SK-N-SH treated with all-trans-retinoic acid at 6 μM for 48 hours (cell line): Measurements from ENCODE around the gene ST14.

Experiments used
- ATAC-seq: fragments of 200-7000 bp; cut with Tn5 transposase; 3 replicates; pipeline ENCODE4 v1.9.1; 2020; ENCODE audit warnings: mild to moderate bottlenecking, moderate library complexity
- ARNTL ChIP-seq: fragments of 450-650 bp; formaldehyde crosslinking; IDR thresholded peaks from 2 replicates; pipeline ENCODE4 v1.5.0; 2020; ENCODE audit warnings: low read depth, mild to moderate bottlenecking, moderate library complexity, borderline replicate concordance
- BACH2 ChIP-seq: fragments of 250-450 bp; sonication (Bioruptor Pico); IDR thresholded peaks from 2 replicates; pipeline ENCODE4 v1.9.0; 2021; ENCODE audit warnings: mild to moderate bottlenecking, borderline replicate concordance
- CSDC2 ChIP-seq: fragments of 250-450 bp; sonication (Bioruptor Pico); IDR thresholded peaks from 2 replicates; pipeline ENCODE4 v1.5.0; 2020; ENCODE audit warnings: mild to moderate bottlenecking, moderate library complexity
- ESRRG ChIP-seq: fragments of 250-450 bp; sonication (Bioruptor Pico); IDR thresholded peaks from 2 replicates; pipeline ENCODE4 v1.6.1; 2021; ENCODE audit warnings: mild to moderate bottlenecking
- GLIS3 ChIP-seq: fragments of 250-450 bp; sonication (Bioruptor Pico); IDR thresholded peaks from 2 replicates; pipeline ENCODE4 v1.5.0; 2020; ENCODE audit warnings: mild to moderate bottlenecking, moderate library complexity
- OSR1 ChIP-seq: fragments of 250-450 bp; sonication (Bioruptor Pico); IDR thresholded peaks from 2 replicates; pipeline ENCODE4 v1.8.0; 2022; ENCODE audit warnings: moderate library complexity, mild to moderate bottlenecking, inconsistent platforms
- PATZ1 ChIP-seq: fragments of 250-450 bp; sonication (Bioruptor Pico); IDR thresholded peaks from 2 replicates; pipeline ENCODE4 v1.8.0; 2020; ENCODE audit warnings: mild to moderate bottlenecking, moderate library complexity, borderline replicate concordance
- POU6F1 ChIP-seq: fragments of 250-450 bp; sonication (Bioruptor Pico); IDR thresholded peaks from 2 replicates; pipeline ENCODE4 v1.8.0; 2021; ENCODE audit warnings: low read depth, mild to moderate bottlenecking, moderate library complexity, borderline replicate concordance
- PPARA ChIP-seq: fragments of 250-450 bp; sonication (Bioruptor Pico); IDR thresholded peaks from 2 replicates; pipeline ENCODE4 v1.5.0; 2020; ENCODE audit warnings: mild to moderate bottlenecking, borderline replicate concordance
- RARB ChIP-seq: fragments of 250-450 bp; sonication (Bioruptor Pico); IDR thresholded peaks from 2 replicates; pipeline ENCODE4 v1.8.0; 2021; ENCODE audit warnings: mild to moderate bottlenecking, moderate library complexity
- SNAI2 ChIP-seq: fragments of 250-450 bp; sonication (Bioruptor Pico); IDR thresholded peaks from 2 replicates; pipeline ENCODE4 v1.5.0; 2020; ENCODE audit warnings: mild to moderate bottlenecking, moderate library complexity
- TCF4 ChIP-seq: fragments of 250-450 bp; sonication (Bioruptor Pico); IDR thresholded peaks from 2 replicates; pipeline ENCODE4 v1.8.0; 2021; ENCODE audit warnings: mild to moderate bottlenecking, moderate library complexity, borderline replicate concordance
- TOX ChIP-seq: fragments of 250-450 bp; sonication (Bioruptor Pico); IDR thresholded peaks from 2 replicates; pipeline ENCODE4 v1.8.0; 2021; ENCODE audit warnings: mild to moderate bottlenecking, moderate library complexity, borderline replicate concordance
- ZC3H10 ChIP-seq: fragments of 250-450 bp; sonication (Bioruptor Pico); IDR thresholded peaks from 2 replicates; pipeline ENCODE4 v1.5.1; 2021; ENCODE audit warnings: mild to moderate bottlenecking, moderate library complexity
- ZFP3 ChIP-seq: fragments of 250-450 bp; sonication (Bioruptor Pico); IDR thresholded peaks from 2 replicates; pipeline ENCODE4 v1.5.0; 2020; ENCODE audit warnings: mild to moderate bottlenecking, moderate library complexity
- ZFP30 ChIP-seq: fragments of 450-650 bp; formaldehyde crosslinking; IDR thresholded peaks from 2 replicates; pipeline ENCODE4 v1.5.0; 2022; ENCODE audit warnings: mild to moderate bottlenecking, moderate library complexity
- ZNF565 ChIP-seq: fragments of 450-650 bp; formaldehyde crosslinking; conservative IDR thresholded peaks from 2 replicates; pipeline ENCODE4 v1.5.0; 2020; ENCODE audit warnings: low read depth, mild to moderate bottlenecking, moderate library complexity
- ZNF70 ChIP-seq: fragments of 450-650 bp; formaldehyde crosslinking; IDR thresholded peaks from 2 replicates; pipeline ENCODE4 v1.5.0; 2020; ENCODE audit warnings: mild to moderate bottlenecking, moderate library complexity
- ZNF8 ChIP-seq: fragments of 450-650 bp; formaldehyde crosslinking; IDR thresholded peaks from 2 replicates; pipeline ENCODE4 v1.5.0; 2020; ENCODE audit warnings: mild to moderate bottlenecking, moderate library complexity
- TF ChIP-seq, protein P1 (sequence below): fragments of 250-450 bp; sonication (Bioruptor Pico); IDR thresholded peaks from 2 replicates; pipeline ENCODE4 v1.5.1; 2020; ENCODE audit warnings: low read depth, mild to moderate bottlenecking, moderate library complexity
- TF ChIP-seq, protein P2 (sequence below): fragments of 250-450 bp; sonication (Bioruptor Pico); IDR thresholded peaks from 2 replicates; pipeline ENCODE4 v1.5.1; 2021; ENCODE audit warnings: mild to moderate bottlenecking, moderate library complexity
- TF ChIP-seq, protein P3 (sequence below): fragments of 250-450 bp; sonication (Bioruptor Pico); IDR thresholded peaks from 2 replicates; pipeline ENCODE4 v1.5.0; 2020; ENCODE audit warnings: mild to moderate bottlenecking, moderate library complexity

Gene ST14

GRCh38 chr11:130136107-130136506 lies 23.5 kb upstream of the ST14 start:
- TF ChIP-seq BACH2 (no peak), ZC3H10 (no peak), ZNF70 (CRISPR knock-in tag) (no peak), RARB (CRISPR knock-in tag) (no peak)
- ATAC-seq, result no peak

DNA sequence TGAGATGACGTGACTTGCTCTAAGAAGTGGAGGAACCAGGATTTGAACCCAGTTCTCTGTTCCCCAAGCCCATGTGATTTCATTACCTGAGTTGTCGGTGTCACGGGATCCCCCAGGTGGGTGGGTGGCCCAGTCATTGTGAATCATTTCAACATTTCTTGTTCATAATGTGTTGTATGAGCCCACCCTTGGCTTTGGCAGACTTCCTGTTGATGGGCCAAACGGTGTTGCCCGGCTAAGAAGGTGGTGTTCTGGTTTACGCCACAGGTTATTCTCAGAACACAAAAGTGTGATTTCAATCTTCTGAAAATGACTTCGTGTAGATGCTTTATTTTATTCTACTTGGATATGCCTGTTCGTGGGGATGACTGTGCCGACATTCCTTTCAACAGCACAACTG lies 21.6 kb upstream of the ST14 start:
- no peak for ATAC-seq
- TF ChIP-seq BACH2, result no peak
- no peak for TF ChIP-seq GLIS3
- no peak for TF ChIP-seq ESRRG
- TF ChIP-seq TOX (CRISPR knock-in tag), result no peak
- TF ChIP-seq ZNF565 (CRISPR knock-in tag), result no peak
- TF ChIP-seq ZNF8 (CRISPR knock-in tag), result no peak
- no peak for TF ChIP-seq ARNTL
- TF ChIP-seq, protein P1, sequence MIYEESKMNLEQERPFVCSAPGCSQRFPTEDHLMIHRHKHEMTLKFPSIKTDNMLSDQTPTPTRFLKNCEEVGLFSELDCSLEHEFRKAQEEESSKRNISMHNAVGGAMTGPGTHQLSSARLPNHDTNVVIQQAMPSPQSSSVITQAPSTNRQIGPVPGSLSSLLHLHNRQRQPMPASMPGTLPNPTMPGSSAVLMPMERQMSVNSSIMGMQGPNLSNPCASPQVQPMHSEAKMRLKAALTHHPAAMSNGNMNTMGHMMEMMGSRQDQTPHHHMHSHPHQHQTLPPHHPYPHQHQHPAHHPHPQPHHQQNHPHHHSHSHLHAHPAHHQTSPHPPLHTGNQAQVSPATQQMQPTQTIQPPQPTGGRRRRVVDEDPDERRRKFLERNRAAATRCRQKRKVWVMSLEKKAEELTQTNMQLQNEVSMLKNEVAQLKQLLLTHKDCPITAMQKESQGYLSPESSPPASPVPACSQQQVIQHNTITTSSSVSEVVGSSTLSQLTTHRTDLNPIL (CRISPR knock-in tag), result no peak
- TF ChIP-seq ZFP3, result no peak
- TF ChIP-seq OSR1, result no peak
- no peak for TF ChIP-seq PPARA
- TF ChIP-seq, protein P2, sequence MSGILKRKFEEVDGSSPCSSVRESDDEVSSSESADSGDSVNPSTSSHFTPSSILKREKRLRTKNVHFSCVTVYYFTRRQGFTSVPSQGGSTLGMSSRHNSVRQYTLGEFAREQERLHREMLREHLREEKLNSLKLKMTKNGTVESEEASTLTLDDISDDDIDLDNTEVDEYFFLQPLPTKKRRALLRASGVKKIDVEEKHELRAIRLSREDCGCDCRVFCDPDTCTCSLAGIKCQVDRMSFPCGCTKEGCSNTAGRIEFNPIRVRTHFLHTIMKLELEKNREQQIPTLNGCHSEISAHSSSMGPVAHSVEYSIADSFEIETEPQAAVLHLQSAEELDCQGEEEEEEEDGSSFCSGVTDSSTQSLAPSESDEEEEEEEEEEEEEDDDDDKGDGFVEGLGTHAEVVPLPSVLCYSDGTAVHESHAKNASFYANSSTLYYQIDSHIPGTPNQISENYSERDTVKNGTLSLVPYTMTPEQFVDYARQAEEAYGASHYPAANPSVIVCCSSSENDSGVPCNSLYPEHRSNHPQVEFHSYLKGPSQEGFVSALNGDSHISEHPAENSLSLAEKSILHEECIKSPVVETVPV, result no peak
- TF ChIP-seq RARB (CRISPR knock-in tag), result no peak
- no peak for TF ChIP-seq POU6F1
- TF ChIP-seq PATZ1 (CRISPR knock-in tag), result no peak
- TF ChIP-seq ZFP30 (CRISPR knock-in tag), result no peak
- TF ChIP-seq, protein P3, sequence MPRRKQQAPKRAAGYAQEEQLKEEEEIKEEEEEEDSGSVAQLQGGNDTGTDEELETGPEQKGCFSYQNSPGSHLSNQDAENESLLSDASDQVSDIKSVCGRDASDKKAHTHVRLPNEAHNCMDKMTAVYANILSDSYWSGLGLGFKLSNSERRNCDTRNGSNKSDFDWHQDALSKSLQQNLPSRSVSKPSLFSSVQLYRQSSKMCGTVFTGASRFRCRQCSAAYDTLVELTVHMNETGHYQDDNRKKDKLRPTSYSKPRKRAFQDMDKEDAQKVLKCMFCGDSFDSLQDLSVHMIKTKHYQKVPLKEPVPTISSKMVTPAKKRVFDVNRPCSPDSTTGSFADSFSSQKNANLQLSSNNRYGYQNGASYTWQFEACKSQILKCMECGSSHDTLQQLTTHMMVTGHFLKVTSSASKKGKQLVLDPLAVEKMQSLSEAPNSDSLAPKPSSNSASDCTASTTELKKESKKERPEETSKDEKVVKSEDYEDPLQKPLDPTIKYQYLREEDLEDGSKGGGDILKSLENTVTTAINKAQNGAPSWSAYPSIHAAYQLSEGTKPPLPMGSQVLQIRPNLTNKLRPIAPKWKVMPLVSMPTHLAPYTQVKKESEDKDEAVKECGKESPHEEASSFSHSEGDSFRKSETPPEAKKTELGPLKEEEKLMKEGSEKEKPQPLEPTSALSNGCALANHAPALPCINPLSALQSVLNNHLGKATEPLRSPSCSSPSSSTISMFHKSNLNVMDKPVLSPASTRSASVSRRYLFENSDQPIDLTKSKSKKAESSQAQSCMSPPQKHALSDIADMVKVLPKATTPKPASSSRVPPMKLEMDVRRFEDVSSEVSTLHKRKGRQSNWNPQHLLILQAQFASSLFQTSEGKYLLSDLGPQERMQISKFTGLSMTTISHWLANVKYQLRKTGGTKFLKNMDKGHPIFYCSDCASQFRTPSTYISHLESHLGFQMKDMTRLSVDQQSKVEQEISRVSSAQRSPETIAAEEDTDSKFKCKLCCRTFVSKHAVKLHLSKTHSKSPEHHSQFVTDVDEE (CRISPR knock-in tag), result no peak
- no peak for TF ChIP-seq CSDC2 (CRISPR knock-in tag)
- TF ChIP-seq SNAI2 (CRISPR knock-in tag), result no peak
- no peak for TF ChIP-seq TCF4 (CRISPR knock-in tag)

- no peak for ATAC-seq
- TF ChIP-seq, protein P2, result no peak
- TF ChIP-seq OSR1 (no peak), BACH2 (no peak), TOX (CRISPR knock-in tag) (no peak), SNAI2 (CRISPR knock-in tag) (no peak), GLIS3 (no peak), ESRRG (no peak), ZFP3 (no peak), ZNF70 (CRISPR knock-in tag) (no peak), ZNF8 (CRISPR knock-in tag) (no peak), ZFP30 (CRISPR knock-in tag) (no peak), ZC3H10 (no peak), CSDC2 (CRISPR knock-in tag) (no peak), ZNF565 (CRISPR knock-in tag) (no peak), TCF4 (CRISPR knock-in tag) (no peak), PPARA (no peak), ARNTL (no peak)
- TF ChIP-seq, protein P3 (CRISPR knock-in tag), result no peak
- TF ChIP-seq, protein P1 (CRISPR knock-in tag), result no peak
- TF ChIP-seq, all 23 proteins: peak for 0
Measured at GRCh38 chr11:130139401-130139800, 20.2 kb upstream of the ST14 start.
